RWPE2 (cell line): ENCODE data around the gene ADAMTS17.

Experiments
- ATAC-seq: fragments of 200-7000 bp; cut with Tn5 transposase; 3 replicates; pipeline ENCODE4 v1.9.1; 2021; ENCODE audit warnings: low read depth
- DNase-seq: peaks from one replicate; pipeline ENCODE4 v3.0.0-alpha.2; 2020; ENCODE audit warnings: low spot score
- H3K27ac ChIP-seq: fragments of 450-650 bp; 2 replicates; pipeline ENCODE4 v1.5.1; 2017; ENCODE audit warnings: mild to moderate bottlenecking; ENCODE audit not compliant: poor library complexity, severe bottlenecking
- H3K27me3 ChIP-seq: fragments of 250-450 bp; sonication (Bioruptor Pico); 2 replicates; pipeline ENCODE4 v1.5.1; 2021; ENCODE audit warnings: mild to moderate bottlenecking, moderate library complexity; ENCODE audit not compliant: insufficient read depth, poor library complexity, severe bottlenecking
- H3K36me3 ChIP-seq: fragments of 250-450 bp; sonication (Bioruptor Pico); 2 replicates; pipeline ENCODE4 v1.5.1; 2020; ENCODE audit warnings: low read depth, mild to moderate bottlenecking, moderate library complexity
- H3K4me1 ChIP-seq: fragments of 250-450 bp; sonication (Bioruptor Pico); 2 replicates; pipeline ENCODE4 v1.5.1; 2021; ENCODE audit warnings: mild to moderate bottlenecking, moderate library complexity; ENCODE audit not compliant: insufficient read depth, poor library complexity, severe bottlenecking
- H3K4me3 ChIP-seq: fragments of 250-450 bp; sonication (Bioruptor Pico); 2 replicates; pipeline ENCODE4 v1.5.1; 2021; ENCODE audit warnings: mild to moderate bottlenecking, moderate library complexity; ENCODE audit not compliant: severe bottlenecking
- H3K9me3 ChIP-seq: fragments of 250-450 bp; sonication (Bioruptor Pico); 2 replicates; pipeline ENCODE4 v1.5.1; 2021; ENCODE audit warnings: mild to moderate bottlenecking, moderate library complexity; ENCODE audit not compliant: severe bottlenecking
- CTCF ChIP-seq: fragments of 450-650 bp; IDR thresholded peaks from one replicate; pipeline ENCODE4 v1.5.1; 2017; ENCODE audit warnings: mild to moderate bottlenecking, moderate library complexity; ENCODE audit not compliant: poor library complexity, severe bottlenecking

The ADAMTS17 gene

GRCh38 chr15:100244796-100245486, 96.8 kb downstream of the ADAMTS17 start:
- ATAC-seq (no peak), DNase-seq (peak; percentile 23)
- no peak for TF ChIP-seq CTCF
- H3K36me3 ChIP-seq = no peaks in the 10 kb centered on the region
- no peaks in the 10 kb centered on the region for H3K9me3 ChIP-seq
- H3K27me3 ChIP-seq = no peaks in the 10 kb centered on the region
- no peak overlapping the region for H3K27ac ChIP-seq
- no peak overlapping the region for H3K4me3 ChIP-seq
- H3K4me1 ChIP-seq = no peaks in the 10 kb centered on the region

GRCh38 chr15:100242989-100243388, 98.8 kb downstream of the ADAMTS17 start:
- no peak for ATAC-seq
- Histone ChIP-seq H3K9me3 (no peaks in the 10 kb centered on the region), H3K4me3 (no peak overlapping the region), H3K4me1 (no peaks in the 10 kb centered on the region), H3K27me3 (no peaks in the 10 kb centered on the region), H3K27ac (no peak overlapping the region), H3K36me3 (no peaks in the 10 kb centered on the region)
- peak; percentile 3 for DNase-seq
- TF ChIP-seq CTCF = no peak

GRCh38 chr15:100241572-100242482, 99.9 kb downstream of the ADAMTS17 start:
- H3K4me3 ChIP-seq = no peak overlapping the region
- no peaks in the 10 kb centered on the region for H3K4me1 ChIP-seq
- no peaks in the 10 kb centered on the region for H3K27me3 ChIP-seq
- DNase-seq (peak; percentile 49), ATAC-seq (peak; percentile 69)
- no peak overlapping the region for H3K27ac ChIP-seq
- no peaks in the 10 kb centered on the region for H3K36me3 ChIP-seq
- no peaks in the 10 kb centered on the region for H3K9me3 ChIP-seq
- TF ChIP-seq CTCF = no peak

- no peaks in the 10 kb centered on the region for H3K9me3 ChIP-seq
- no peak overlapping the region for H3K27ac ChIP-seq
- no peak for TF ChIP-seq CTCF
- no peak for ATAC-seq
- no peaks in the 10 kb centered on the region for H3K4me1 ChIP-seq
- peak; percentile 25 for DNase-seq
- no peaks in the 10 kb centered on the region for H3K36me3 ChIP-seq
- H3K27me3 ChIP-seq = no peaks in the 10 kb centered on the region
- no peak overlapping the region for H3K4me3 ChIP-seq
Measured at GRCh38 chr15:100236981-100237720, 104.6 kb downstream of the ADAMTS17 start.
